NCI-H1105 treated with DMSO at 0.1 percent for 48 hours (cell line): Measurements from ENCODE around the gene INTS2.
"Not testable (repeated sequence)": the region's sequence is repeated elsewhere in the genome, so short reads cannot be mapped to it uniquely, and the experiment has no call there.

ENCODE experiments used
- DNase-seq: peaks from one replicate; lab custom pipeline; 2025; lab: John Stamatoyannopoulos, UW

INTS2 gene

GRCh38 chr17:61821655-61822054 lies 106.1 kb downstream of the INTS2 start:
- DNase-seq: no peak

- DNase-seq: not testable (repeated sequence)
These were observed 108.5 kb downstream of the INTS2 start for GRCh38 chr17:61819265-61819664.

GRCh38 chr17:61818225-61818624 lies 109.6 kb downstream of the INTS2 start:
- DNase-seq: no peak

- DNase-seq: no peak
These were observed 110.3 kb downstream of the INTS2 start for GRCh38 chr17:61817452-61817851.

- DNase-seq: no peak
These were observed 111.2 kb downstream of the INTS2 start for GRCh38 chr17:61816538-61816937.

- DNase-seq: peak; percentile 53
These were observed 111.8 kb downstream of the INTS2 start for GRCh38 chr17:61815863-61816503.
